ENCODE results near the gene BDH1.
"Not testable (repeated sequence)": the region's sequence is repeated elsewhere in the genome, so short reads cannot be mapped to it uniquely, and the experiment has no call there.

The BDH1 gene

GRCh38 chr3:197484204-197484901, 71.4 kb downstream of the BDH1 start:
- no peak for DNase-seq

DNA sequence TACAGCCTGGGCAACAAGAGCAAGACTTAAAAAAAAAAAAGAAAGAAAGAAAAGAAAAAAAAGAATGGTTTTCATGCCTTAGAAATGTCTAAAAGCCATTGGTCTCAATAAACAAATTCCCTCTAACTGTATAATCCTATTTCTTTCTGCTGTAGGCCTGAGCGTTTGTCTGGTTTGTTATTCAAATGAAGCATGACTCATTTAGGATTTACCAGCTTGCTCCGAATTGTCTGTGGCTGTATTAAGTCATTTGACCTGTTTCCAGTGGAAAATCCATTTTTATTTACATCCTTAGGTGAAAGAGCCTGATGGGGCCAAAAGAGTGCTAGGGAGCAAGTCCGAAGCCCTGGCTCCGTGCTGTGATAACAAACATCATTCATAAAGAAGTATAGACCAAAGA, 73.8 kb downstream of the BDH1 start:
- DNase-seq, result no peak

DNA sequence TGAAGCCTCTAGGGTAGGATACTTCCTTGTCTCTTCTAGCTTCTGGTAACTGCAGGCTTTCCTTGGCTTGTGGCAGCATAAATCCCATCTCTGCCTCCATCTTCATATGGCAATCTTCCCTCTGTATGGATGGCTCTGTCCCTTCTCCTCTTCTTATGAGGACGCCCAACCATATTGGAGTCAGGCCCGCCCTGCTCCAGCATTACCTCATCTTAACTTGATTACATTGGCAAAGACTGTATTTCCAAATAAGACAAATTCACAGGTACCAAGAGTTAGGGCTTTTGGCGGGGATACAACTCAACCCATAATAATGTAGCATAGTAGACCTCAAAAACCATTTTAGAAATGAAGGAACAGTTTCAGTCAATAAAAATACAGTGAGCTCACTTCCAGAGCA, 75.4 kb downstream of the BDH1 start:
- DNase-seq, result no peak

DNA sequence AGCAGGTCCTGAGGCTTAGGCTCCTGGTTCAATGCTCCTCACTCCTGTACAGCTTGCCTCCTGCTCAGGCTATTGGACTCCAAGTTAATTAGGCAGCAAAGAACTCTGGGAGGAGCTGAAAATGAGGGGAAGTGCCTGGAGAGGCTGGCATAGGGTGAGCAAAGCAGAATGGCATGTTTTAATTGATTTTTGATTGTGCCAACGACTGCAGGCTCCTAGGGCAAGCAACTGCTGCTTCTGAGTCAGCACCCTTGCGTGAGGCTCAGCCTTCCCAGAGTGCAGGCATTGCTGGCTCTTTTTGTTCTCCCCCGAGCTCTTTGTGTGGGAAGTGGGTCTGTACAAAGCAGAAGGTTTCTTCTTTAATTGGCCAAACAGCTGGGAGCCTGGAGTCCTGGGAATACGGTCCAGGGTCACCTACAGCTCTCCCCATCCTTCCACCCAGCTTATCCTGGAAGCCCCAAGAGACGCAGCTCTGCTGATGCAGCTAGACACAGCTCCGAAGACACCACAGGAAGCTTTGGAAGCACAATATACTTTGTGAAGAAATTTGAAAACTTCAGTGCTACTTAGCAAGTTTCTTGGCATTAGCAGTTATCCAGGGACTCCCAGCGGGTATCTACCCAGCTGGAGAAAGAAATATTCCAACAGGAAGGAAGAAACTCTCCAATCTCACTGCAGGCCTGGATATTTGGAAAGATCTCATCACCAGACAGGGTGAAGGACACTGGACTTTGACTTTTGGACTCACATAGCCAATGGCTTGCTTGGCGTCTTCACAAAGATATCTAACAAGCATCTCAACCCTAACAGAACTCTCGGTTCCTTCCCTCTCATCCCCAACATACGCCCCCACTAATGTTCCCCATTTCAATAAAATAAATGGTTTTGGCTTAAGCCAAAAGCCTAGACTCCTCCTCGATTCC, 76.8 kb downstream of the BDH1 start:
- DNase-seq, result no peak

- not testable (repeated sequence) for DNase-seq
Observed at GRCh38 chr3:197477816-197478215, 78.0 kb downstream of the BDH1 start.

DNA sequence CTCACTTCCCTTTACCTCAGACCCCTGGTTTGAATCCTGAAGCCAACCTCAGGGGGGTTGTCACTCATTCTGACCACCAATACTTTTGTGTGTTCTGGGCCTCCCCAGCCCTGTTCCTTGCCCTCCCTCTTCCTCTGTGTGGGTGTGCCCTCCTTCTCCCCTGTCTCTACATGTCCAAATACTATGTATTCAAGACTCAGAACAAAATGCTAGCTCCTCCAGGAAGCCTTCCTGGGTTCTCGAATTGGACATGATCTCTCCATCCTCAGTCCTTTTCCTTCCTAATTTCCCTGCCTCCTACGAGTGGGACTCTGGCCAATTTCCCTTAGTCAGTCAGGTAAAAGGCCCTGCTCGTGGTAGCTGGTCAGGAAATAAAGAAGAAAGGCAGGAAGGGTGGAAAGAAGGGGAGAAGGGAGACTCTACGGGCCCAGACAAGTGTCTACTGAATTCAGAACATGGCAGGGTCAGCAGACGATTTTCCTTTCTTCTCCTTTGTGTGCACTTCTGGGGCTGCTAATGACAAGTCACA, 79.7 kb downstream of the BDH1 start:
- no peak for DNase-seq

GRCh38 chr3:197475514-197475913, 80.3 kb downstream of the BDH1 start:
- no peak for DNase-seq

GRCh38 chr3:197472151-197472550, 83.6 kb downstream of the BDH1 start:
- no peak for DNase-seq

DNA sequence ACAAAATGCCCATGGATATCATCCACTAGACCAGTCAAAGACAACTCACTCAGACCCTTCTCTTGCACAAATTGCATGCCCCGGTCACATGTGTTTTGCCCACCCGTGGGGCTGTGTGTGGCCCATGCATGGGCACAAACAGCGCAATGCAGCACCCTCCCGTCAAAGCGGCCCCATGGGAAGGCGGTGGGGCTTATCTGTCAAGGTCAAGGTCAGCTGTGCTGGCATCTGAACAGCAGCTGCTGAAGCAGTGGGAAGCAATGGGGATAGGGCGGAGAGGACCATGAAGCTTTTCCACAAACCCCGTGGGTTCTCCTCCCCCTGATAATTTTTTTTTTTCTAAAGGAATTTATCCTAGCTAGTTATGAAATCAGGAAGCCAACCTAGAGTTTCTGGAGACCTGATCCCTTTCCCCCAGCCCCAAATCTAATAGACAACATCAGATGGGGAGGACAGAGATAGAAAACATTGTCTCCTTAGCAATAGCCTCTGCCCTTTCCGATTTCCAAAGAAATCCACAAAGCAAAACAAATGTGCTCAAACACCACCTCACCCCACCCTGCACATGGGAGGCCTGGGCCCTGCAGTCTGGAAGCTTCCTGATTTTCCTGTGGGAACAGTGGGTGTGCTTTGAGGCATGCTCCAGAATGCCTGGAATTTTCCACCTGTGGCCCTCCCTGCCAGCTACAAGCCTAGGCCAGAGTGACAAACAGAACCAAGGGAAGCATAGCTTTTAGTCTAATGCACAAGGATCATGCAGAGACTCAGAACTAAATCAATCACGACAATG, 84.4 kb downstream of the BDH1 start:
- DNase-seq, result no peak

- no peak for DNase-seq
Observed at GRCh38 chr3:197468866-197469382, 86.8 kb downstream of the BDH1 start.

GRCh38 chr3:197468167-197468566, 87.6 kb downstream of the BDH1 start:
- no peak for DNase-seq

DNA sequence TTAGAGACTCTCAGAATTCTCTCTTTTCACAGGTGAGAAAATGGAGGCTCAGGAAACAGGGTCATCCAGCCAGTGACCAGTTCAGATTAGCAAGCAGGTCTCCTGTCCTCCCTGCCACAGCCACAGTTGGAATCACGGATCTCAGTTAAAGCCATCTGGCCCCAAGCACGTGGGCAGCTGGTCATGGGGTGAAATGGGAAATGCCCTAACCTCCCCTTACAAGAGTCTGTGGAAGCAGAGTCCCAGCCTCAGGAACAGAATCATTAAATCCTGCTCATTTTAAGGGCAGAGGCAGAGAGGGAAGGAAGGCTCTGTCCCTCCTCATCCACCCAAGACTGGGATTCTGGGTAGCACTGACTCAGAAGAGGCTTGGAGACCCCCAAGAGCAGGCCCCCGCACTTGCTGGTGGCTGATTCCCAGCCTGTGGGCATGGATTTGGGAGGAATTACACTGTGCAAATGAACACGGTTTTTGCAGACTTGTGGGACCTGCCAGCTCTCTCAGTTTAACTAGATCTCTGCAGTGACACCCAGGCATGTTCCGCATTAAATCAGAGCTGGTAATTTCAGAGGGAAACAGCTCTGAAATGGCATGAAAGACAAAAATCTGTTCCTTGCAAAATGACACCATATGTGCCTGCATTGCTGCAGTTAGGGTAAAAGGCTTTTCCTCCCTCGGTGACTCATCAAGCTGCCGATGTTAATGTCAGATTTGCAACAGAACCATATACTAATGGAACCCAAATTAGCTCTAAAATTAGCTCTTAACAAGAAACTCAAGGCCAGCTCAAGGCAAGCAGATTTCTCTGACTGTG, 89.0 kb downstream of the BDH1 start:
- DNase-seq, result no peak

- DNase-seq, result no peak
Observed at GRCh38 chr3:197465996-197466549, 89.7 kb downstream of the BDH1 start.

GRCh38 chr3:197465197-197465995, 90.4 kb downstream of the BDH1 start:
- DNase-seq, result no peak

DNA sequence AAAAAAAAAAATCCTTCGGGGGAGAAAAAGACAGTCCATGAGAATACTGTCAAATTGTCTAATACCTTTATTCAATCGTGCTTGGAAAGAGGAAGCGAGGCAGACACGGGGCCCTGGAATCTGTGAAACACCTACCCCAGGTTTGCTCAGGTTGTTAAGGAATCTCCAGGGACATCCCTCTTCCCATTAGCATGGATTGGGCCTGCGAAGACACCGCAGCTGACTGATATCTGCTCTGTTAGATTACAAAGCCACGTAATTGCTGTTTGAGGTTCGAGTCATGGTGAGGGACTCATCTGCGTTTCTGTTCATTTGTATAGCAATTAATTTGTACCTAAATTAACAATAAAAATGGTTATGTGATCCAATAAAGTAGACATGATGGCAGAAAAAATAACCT, 91.0 kb downstream of the BDH1 start:
- DNase-seq, result no peak

- DNase-seq, result no peak
Observed at GRCh38 chr3:197463279-197463678, 92.5 kb downstream of the BDH1 start.

DNA sequence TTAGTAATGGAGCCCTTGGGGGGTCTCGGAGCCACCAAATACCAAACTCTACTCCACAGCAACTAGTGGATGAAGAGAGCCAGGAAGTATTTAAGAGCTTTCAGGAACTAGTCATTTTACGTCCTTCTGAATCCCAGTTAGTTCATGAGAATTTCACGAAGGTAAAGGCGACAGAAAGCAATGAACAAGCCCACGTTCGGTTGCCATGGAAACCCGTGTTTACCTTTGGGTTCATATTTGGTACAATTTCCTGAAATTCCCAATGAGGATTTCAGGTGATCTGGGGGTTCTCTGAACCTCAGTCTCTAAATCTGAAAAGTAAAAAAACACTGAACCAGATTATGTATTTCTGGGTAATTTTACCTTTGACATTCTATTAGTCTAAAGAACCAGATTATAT, 93.0 kb downstream of the BDH1 start:
- no peak for DNase-seq

GRCh38 chr3:197460639-197461038, 95.1 kb downstream of the BDH1 start:
- no peak for DNase-seq

DNA sequence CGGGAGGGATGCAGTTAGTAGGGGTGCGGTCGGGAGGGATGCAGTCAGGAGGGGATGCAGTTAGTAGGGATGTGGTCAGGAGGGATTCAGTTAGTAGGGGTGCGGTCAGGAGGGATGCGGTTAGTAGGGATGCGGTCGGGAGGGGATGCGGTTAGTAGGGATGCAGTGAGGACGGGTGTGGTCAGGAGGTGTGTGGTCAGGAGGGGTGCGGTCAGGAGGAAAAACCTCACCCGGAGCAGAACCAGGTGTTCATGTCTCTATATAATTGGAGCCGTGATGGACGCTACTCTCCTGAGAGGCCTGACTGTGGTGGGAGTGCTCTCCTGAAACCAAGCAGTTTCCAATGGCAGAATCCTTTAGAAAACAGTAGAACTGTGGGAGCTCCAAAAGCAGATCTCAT, 95.8 kb downstream of the BDH1 start:
- DNase-seq, result no peak
